SK-MEL-5 (cell line): ENCODE results near the gene NT5C. TPM values are rescaled to one million over a fixed set of nuclear protein-coding genes. Genes with fewer than 3 reads are reported as not detected.
"Not testable (repeated sequence)": the region's sequence is repeated elsewhere in the genome, so short reads cannot be mapped to it uniquely, and the experiment has no call there.

ENCODE experiments used
- DNase-seq: peaks from one replicate; pipeline ENCODE4 v3.0.0-alpha.2; 2016; ENCODE audit warnings: low read depth, low spot score
- in situ Hi-C: cut with HindIII; loops from 2 replicates; pipeline ENCODE4 v1.10.0; 2016; ENCODE audit warnings: low sequenced_read_pairs, high pct_unique_total_duplicates, low pct_unique_long_range_greater_than_20kb
- polyA plus RNA-seq, 2 experiments: library from polyadenylated mRNA; depleted of rRNA; stranded (reverse); fragments of >200 nt; gene quantifications; 2 replicates each; pipeline ENCODE4 v1.2.3, GENCODE V29; 2015
- total RNA-seq: library from RNA; depleted of rRNA; stranded (reverse); fragments of >200 nt; shearing (Covaris generic); gene quantifications from 2 replicates; pipeline ENCODE4 v1.2.3, GENCODE V29; 2014; rRNA removed

Gene NT5C
- 44.5 and 46.7 TPM in 2 replicates for total RNA-seq
- 57.4 and 85.2 TPM in 2 replicates for polyA plus RNA-seq (2015; cell fraction: cytosol; rRNA removed)
- 293 and 375 TPM in 2 replicates for polyA plus RNA-seq (2015; cell fraction: nucleus; rRNA removed)

GRCh38 chr17:75131278-75132017 lies at the start of gene NT5C:
TSS of gene NT5C (minus strand) at chr17:75131742. CDS start at chr17:75131707, 35 bp downstream.
- DNase-seq = peak; percentile 77
- in situ Hi-C loops = no loop called here

GRCh38 chr17:75181110-75181509 lies 49.6 kb upstream of the NT5C start:
- in situ Hi-C loops = no loop called here
- DNase-seq = no peak

- no peak for DNase-seq
- in situ Hi-C loops = no loop called here
These were observed 46.9 kb upstream of the NT5C start for GRCh38 chr17:75178453-75178852.

- DNase-seq = no peak
- in situ Hi-C loops = no loop called here
These were observed 45.1 kb upstream of the NT5C start for GRCh38 chr17:75176625-75177024.

- in situ Hi-C loops = no loop called here
- DNase-seq = no peak
These were observed 43.5 kb upstream of the NT5C start for GRCh38 chr17:75174996-75175395.

- in situ Hi-C loops = no loop called here
- DNase-seq = no peak
These were observed 42.0 kb upstream of the NT5C start for GRCh38 chr17:75173526-75173925.

GRCh38 chr17:75168998-75169397 lies 37.5 kb upstream of the NT5C start:
- in situ Hi-C loops = no loop called here
- DNase-seq = no peak

GRCh38 chr17:75164606-75165005 lies 33.1 kb upstream of the NT5C start:
- in situ Hi-C loops, DNase-seq: not testable (repeated sequence)

- in situ Hi-C loops = no loop called here
- DNase-seq = no peak
These were observed 31.5 kb upstream of the NT5C start for GRCh38 chr17:75163074-75163473.

- no peak for DNase-seq
- in situ Hi-C loops = no loop called here
These were observed 28.7 kb upstream of the NT5C start for GRCh38 chr17:75160211-75160610.

GRCh38 chr17:75159196-75160031 lies 27.9 kb upstream of the NT5C start:
- no peak for DNase-seq
- in situ Hi-C loops = no loop called here

GRCh38 chr17:75158480-75158879 lies 26.9 kb upstream of the NT5C start:
- in situ Hi-C loops, DNase-seq: not testable (repeated sequence)

GRCh38 chr17:75155191-75155601 lies 23.7 kb upstream of the NT5C start:
- in situ Hi-C loops = no loop called here
- DNase-seq = no peak

- DNase-seq = peak; percentile 100
- in situ Hi-C loops = no loop called here
These were observed 22.9 kb upstream of the NT5C start, which contains the start of gene JPT1 for GRCh38 chr17:75154195-75155106. TSS of gene JPT1 (minus strand) at chr17:75154512. CDS start at chr17:75154397, 115 bp downstream.

GRCh38 chr17:75153780-75154194 lies 22.2 kb upstream of the NT5C start:
- peak; percentile 28 for DNase-seq
- in situ Hi-C loops = no loop called here

GRCh38 chr17:75152922-75153779 lies 21.6 kb upstream of the NT5C start:
- in situ Hi-C loops = no loop called here

GRCh38 chr17:75152523-75152921 lies 21.0 kb upstream of the NT5C start:
- no peak for DNase-seq
- in situ Hi-C loops = no loop called here

More at GRCh38 chr17:75152922-75153779, 21.6 kb upstream of the NT5C start:
- DNase-seq = peak; percentile 45
